Hepatocyte (in vitro differentiated cells): ENCODE measurements around the gene SHISA7. TPM values are rescaled to one million over a fixed set of nuclear protein-coding genes. Genes with fewer than 3 reads are reported as not detected.

ENCODE experiments used
- DNase-seq: peaks from one replicate; pipeline ENCODE4 v3.0.0-alpha.2; 2016; ENCODE audit warnings: low spot score
- H2AFZ ChIP-seq: fragments of 200-600 bp; sonication (generic); 2 replicates; pipeline ENCODE4 v1.6.0; 2016; ENCODE audit warnings: antibody characterized with exemption, mild to moderate bottlenecking
- H3K27ac ChIP-seq: fragments of 200-600 bp; sonication (generic); 2 replicates; pipeline ENCODE4 v1.5.1; 2016; ENCODE audit warnings: mild to moderate bottlenecking
- H3K27me3 ChIP-seq: fragments of 200-600 bp; sonication (generic); 2 replicates; pipeline ENCODE4 v1.6.1; 2016
- H3K36me3 ChIP-seq: fragments of 200-600 bp; sonication (generic); replicated peaks from 2 replicates; pipeline ENCODE4 v1.5.1; 2016; ENCODE audit warnings: low read depth; ENCODE audit not compliant: insufficient read depth
- H3K4me1 ChIP-seq: fragments of 200-600 bp; sonication (generic); 2 replicates; pipeline ENCODE4 v1.5.1; 2016; ENCODE audit warnings: mild to moderate bottlenecking, moderate library complexity; ENCODE audit not compliant: insufficient read depth
- H3K4me2 ChIP-seq: fragments of 200-600 bp; sonication (generic); 2 replicates; pipeline ENCODE4 v1.6.0; 2016
- H3K4me3 ChIP-seq: fragments of 200-600 bp; sonication (generic); 2 replicates; pipeline ENCODE4 v1.5.1; 2016; ENCODE audit warnings: mild to moderate bottlenecking
- H3K79me2 ChIP-seq: fragments of 200-600 bp; sonication (generic); 2 replicates; pipeline ENCODE4 v1.6.0; 2017; ENCODE audit warnings: mild to moderate bottlenecking
- H3K9me2 ChIP-seq: fragments of 200-600 bp; sonication (generic); replicated peaks from 2 replicates; pipeline ENCODE4 v1.6.0; 2017; ENCODE audit warnings: mild to moderate bottlenecking; ENCODE audit not compliant: insufficient read depth
- H3K9me3 ChIP-seq: fragments of 200-600 bp; sonication (generic); 2 replicates; pipeline ENCODE4 v1.5.1; 2016; ENCODE audit warnings: low read depth, mild to moderate bottlenecking
- H4K20me1 ChIP-seq: fragments of 200-600 bp; sonication (generic); 2 replicates; pipeline ENCODE4 v1.6.0; 2016; ENCODE audit warnings: mild to moderate bottlenecking; ENCODE audit not compliant: insufficient read depth, poor library complexity, severe bottlenecking
- EZH2 ChIP-seq: fragments of 200-600 bp; sonication (generic); IDR thresholded peaks from 2 replicates; pipeline ENCODE4 v1.6.1; 2016; ENCODE audit warnings: antibody characterized with exemption, mild to moderate bottlenecking, borderline replicate concordance
- EZH2phosphoT487 ChIP-seq: fragments of 200-600 bp; sonication (generic); IDR thresholded peaks from one replicate; pipeline ENCODE4 v1.6.1; 2018; ENCODE audit warnings: antibody characterized with exemption, mild to moderate bottlenecking, low read depth, moderate library complexity; ENCODE audit not compliant: unreplicated experiment, severe bottlenecking
- WGBS: methylation state at CpG from one replicate; pipeline ENCODE4 v1.1.6; 2016; ENCODE audit warnings: low lambda C conversion rate; ENCODE audit errors: missing lambda C conversion rate; 5-methylcytosine and 5-hydroxymethylcytosine counted together
- polyA plus RNA-seq: library from polyadenylated mRNA; unstranded; fragments of >200 nt; fragmentation: Nextera tagmentation; extraction: Ambion mirVana; gene quantifications from 2 replicates; pipeline ENCODE4 v1.2.1, GENCODE V29; 2016
- total RNA-seq: library from RNA; depleted of rRNA; stranded (reverse); fragments of >200 nt; gene quantifications from 2 replicates; pipeline ENCODE4 v1.2.3, GENCODE V29; 2014
- TF ChIP-seq, protein P1 (sequence below): fragments of 200-600 bp; sonication (generic); IDR thresholded peaks from 2 replicates; pipeline ENCODE4 v1.5.1; 2016; ENCODE audit warnings: antibody characterized with exemption, mild to moderate bottlenecking; ENCODE audit not compliant: poor library complexity

Gene SHISA7
- total and polyA plus RNA-seq, 2 experiments from 2014 or later, result not detected

DNA sequence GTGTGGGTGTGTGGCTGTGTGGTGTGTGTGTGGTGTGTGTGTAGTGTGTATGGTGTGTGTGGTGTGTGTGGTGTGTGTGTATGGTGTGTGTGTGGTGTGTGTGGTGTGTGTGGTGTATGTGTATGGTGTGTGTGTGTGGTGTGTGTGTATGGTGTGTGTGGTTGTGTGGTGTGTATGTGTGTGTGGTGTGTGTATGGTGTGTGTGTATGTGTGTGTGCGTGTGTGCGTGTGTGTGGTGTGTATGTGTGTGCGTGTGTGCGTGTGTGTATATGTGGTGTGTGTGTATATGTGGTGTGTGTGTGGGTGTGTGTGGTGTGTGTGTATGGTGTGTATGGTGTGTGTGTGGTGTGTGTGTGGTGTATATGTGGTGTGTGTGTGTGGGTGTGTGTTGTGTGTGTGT, 8.1 kb downstream of the SHISA7 start:
- no peak for DNase-seq
- H3K79me2 ChIP-seq, result no peaks in the 10 kb centered on the region
- H4K20me1 ChIP-seq, result no peaks in the 10 kb centered on the region
- H3K27me3 ChIP-seq, result peaks cover 11% of the 10 kb centered on the region
- H3K27ac ChIP-seq, result no peak overlapping the region
- H3K4me3 ChIP-seq, result no peak overlapping the region
- no peaks in the 10 kb centered on the region for H3K9me2 ChIP-seq
- no peaks in the 10 kb centered on the region for H3K9me3 ChIP-seq
- no peak overlapping the region for H2AFZ ChIP-seq
- no peaks in the 10 kb centered on the region for H3K4me1 ChIP-seq
- H3K4me2 ChIP-seq, result no peak overlapping the region
- WGBS, result no CpG with 5 or more reads among the region's 4 CpGs
- TF ChIP-seq EZH2 (no peak), EZH2phosphoT487 (no peak)
- TF ChIP-seq, protein P1, sequence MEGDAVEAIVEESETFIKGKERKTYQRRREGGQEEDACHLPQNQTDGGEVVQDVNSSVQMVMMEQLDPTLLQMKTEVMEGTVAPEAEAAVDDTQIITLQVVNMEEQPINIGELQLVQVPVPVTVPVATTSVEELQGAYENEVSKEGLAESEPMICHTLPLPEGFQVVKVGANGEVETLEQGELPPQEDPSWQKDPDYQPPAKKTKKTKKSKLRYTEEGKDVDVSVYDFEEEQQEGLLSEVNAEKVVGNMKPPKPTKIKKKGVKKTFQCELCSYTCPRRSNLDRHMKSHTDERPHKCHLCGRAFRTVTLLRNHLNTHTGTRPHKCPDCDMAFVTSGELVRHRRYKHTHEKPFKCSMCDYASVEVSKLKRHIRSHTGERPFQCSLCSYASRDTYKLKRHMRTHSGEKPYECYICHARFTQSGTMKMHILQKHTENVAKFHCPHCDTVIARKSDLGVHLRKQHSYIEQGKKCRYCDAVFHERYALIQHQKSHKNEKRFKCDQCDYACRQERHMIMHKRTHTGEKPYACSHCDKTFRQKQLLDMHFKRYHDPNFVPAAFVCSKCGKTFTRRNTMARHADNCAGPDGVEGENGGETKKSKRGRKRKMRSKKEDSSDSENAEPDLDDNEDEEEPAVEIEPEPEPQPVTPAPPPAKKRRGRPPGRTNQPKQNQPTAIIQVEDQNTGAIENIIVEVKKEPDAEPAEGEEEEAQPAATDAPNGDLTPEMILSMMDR, result no peak
- H3K36me3 ChIP-seq, result no peaks in the 10 kb centered on the region

DNA sequence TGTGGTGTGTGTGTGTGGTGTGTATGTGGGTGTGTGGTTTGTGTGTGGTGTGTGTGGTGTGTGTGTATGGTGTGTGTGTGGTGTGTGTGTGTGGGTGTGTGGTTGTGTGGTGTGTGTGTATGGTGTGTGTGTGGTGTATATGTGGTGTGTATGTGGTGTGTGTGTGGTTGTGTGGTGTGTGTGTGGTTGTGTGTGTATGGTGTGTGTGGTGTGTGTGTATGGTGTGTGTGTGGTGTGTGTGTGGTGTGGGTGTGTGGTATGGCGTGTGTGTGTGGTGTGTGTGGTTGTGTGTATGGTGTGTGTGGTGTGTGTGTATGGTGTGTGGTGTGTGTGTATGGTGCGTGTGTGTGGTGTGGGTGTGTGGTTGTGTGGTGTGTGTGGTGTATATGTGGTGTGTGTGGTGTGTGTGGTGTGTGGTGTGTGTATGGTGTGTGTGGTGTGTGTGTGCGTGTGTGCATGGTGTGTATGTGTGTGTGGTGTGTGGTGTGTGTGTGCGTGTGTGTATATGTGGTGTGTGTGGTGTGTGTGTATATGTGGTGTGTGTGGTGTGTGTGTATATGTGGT, 8.7 kb downstream of the SHISA7 start:
- no peak overlapping the region for H3K4me3 ChIP-seq
- DNase-seq, result no peak
- H4K20me1 ChIP-seq, result no peaks in the 10 kb centered on the region
- no peak overlapping the region for H3K27ac ChIP-seq
- H3K4me2 ChIP-seq, result no peak overlapping the region
- no peak for TF ChIP-seq EZH2
- TF ChIP-seq, protein P1, result no peak
- no peak for TF ChIP-seq EZH2phosphoT487
- no CpG with 5 or more reads among the region's 4 CpGs for WGBS
- H3K9me2 ChIP-seq, result no peaks in the 10 kb centered on the region
- H3K79me2 ChIP-seq, result no peaks in the 10 kb centered on the region
- no peaks in the 10 kb centered on the region for H3K4me1 ChIP-seq
- H3K9me3 ChIP-seq, result no peaks in the 10 kb centered on the region
- H3K36me3 ChIP-seq, result no peaks in the 10 kb centered on the region
- H3K27me3 ChIP-seq, result peaks cover 7% of the 10 kb centered on the region
- H2AFZ ChIP-seq, result no peak overlapping the region

DNA sequence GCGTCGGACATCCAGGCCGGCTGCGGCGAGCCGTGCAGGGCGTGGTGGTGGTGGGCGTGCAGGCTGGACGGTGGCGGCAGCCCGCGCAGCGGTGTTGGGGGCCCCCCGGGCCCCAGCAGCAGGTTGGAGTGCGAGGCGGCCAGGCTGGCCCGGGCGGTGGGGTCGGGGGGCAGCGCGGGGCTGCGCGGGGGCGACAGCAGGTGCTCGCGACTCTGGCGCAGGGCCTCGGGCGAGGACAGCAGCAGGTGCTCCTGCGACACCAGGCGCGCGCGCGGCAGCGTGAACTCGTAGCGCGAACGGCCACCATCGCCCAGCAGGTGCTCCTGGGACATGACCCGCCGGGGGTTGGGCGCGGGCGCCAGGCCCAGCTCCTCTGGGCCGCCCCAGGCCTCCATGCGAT, 9.8 kb downstream of the SHISA7 start:
- no peak overlapping the region for H3K4me3 ChIP-seq
- no peaks in the 10 kb centered on the region for H3K79me2 ChIP-seq
- no peaks in the 10 kb centered on the region for H3K27me3 ChIP-seq
- TF ChIP-seq EZH2phosphoT487, result no peak
- H4K20me1 ChIP-seq, result no peaks in the 10 kb centered on the region
- H3K36me3 ChIP-seq, result no peaks in the 10 kb centered on the region
- H3K9me2 ChIP-seq, result no peaks in the 10 kb centered on the region
- no peak overlapping the region for H3K27ac ChIP-seq
- H2AFZ ChIP-seq, result no peak overlapping the region
- H3K4me2 ChIP-seq, result no peak overlapping the region
- no peak for DNase-seq
- 94% methylated on average over 21 of the region's 48 CpGs for WGBS
- no peaks in the 10 kb centered on the region for H3K4me1 ChIP-seq
- H3K9me3 ChIP-seq, result no peaks in the 10 kb centered on the region

DNA sequence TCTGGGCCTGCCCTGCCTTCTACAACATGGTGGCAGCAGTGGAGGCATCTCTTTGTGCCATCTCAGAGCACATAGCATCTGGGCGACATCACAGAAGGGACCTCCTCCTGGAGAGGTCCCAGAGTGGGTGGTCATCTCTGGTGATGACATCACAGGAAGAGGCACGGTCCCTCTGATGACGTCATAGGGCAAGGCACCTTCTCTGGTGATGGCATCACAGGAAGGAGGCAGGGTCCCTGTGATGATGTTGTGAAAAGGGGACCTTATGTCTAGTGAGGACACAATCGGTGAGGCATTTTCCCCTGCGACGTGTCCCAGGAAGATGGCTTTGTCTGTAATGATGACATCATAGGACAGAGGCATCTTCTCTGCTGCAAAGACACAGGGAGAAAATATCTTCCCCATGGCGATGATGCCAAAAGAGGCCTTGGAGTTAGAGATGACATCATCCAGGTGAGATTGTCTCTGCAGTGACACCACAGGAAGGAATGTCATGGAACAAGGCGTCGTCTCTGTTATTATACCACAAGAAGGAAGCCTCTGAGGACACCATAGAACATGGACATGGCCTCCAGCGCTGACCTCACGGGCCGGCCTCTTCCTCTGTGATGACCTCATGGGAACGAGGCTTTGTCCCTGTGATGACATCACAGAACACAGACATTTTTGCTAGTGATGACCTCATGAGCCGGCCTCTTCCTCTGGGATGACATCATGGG, 10.7 kb downstream of the SHISA7 start:
- Histone ChIP-seq H3K4me1 (no peaks in the 10 kb centered on the region), H3K27ac (no peak overlapping the region), H3K9me3 (no peaks in the 10 kb centered on the region), H2AFZ (no peak overlapping the region), H3K27me3 (no peaks in the 10 kb centered on the region), H4K20me1 (no peaks in the 10 kb centered on the region), H3K4me2 (no peak overlapping the region), H3K4me3 (no peak overlapping the region), H3K36me3 (no peaks in the 10 kb centered on the region), H3K9me2 (no peaks in the 10 kb centered on the region), H3K79me2 (no peaks in the 10 kb centered on the region)
- TF ChIP-seq, protein P1, result no peak
- no peak for TF ChIP-seq EZH2phosphoT487
- TF ChIP-seq EZH2, result no peak
- 92% methylated on average over 14 of the region's 14 CpGs for WGBS
- DNase-seq, result no peak
